WTC11 (cell line): ENCODE data around the gene MCF2L.

Experiments used
- CTCF ChIP-seq: fragments of 200-600 bp; IDR thresholded peaks from 2 replicates; pipeline ENCODE4 v1.8.0; 2022; ENCODE audit warnings: antibody characterized with exemption
- IRF2 ChIP-seq: sonication (generic); formaldehyde crosslinking; IDR thresholded peaks from 2 replicates; pipeline ENCODE4 v1.8.0; 2022; ENCODE audit warnings: low read depth, missing genetic modification reagents, borderline replicate concordance
- JUN ChIP-seq: sonication (generic); formaldehyde crosslinking; IDR thresholded peaks from 2 replicates; pipeline ENCODE4 v1.8.0; 2023; ENCODE audit warnings: mild to moderate bottlenecking, missing genetic modification reagents
- MLX ChIP-seq: sonication (generic); formaldehyde crosslinking; IDR thresholded peaks from 2 replicates; pipeline ENCODE4 v1.8.1; 2023; ENCODE audit warnings: mild to moderate bottlenecking, missing genetic modification reagents, moderate library complexity
- NR2C2 ChIP-seq: sonication (generic); formaldehyde crosslinking; IDR thresholded peaks from 2 replicates; pipeline ENCODE4 v1.8.0; 2022; ENCODE audit warnings: mild to moderate bottlenecking, missing genetic modification reagents
- PREB ChIP-seq: sonication (generic); formaldehyde crosslinking; IDR thresholded peaks from 2 replicates; pipeline ENCODE4 v1.8.1; 2022; ENCODE audit warnings: mild to moderate bottlenecking, missing genetic modification reagents, moderate library complexity, borderline replicate concordance
- TEAD4 ChIP-seq: sonication (generic); formaldehyde crosslinking; IDR thresholded peaks from 2 replicates; pipeline ENCODE4 v1.8.0; 2022; ENCODE audit warnings: mild to moderate bottlenecking, missing genetic modification reagents
- TP53 ChIP-seq: sonication (generic); formaldehyde crosslinking; IDR thresholded peaks from 2 replicates; pipeline ENCODE4 v1.8.1; 2023; ENCODE audit warnings: mild to moderate bottlenecking, missing genetic modification reagents
- ZNF232 ChIP-seq: sonication (generic); formaldehyde crosslinking; IDR thresholded peaks from 2 replicates; pipeline ENCODE4 v1.8.0; 2022; ENCODE audit warnings: mild to moderate bottlenecking, missing genetic modification reagents
- ZNF281 ChIP-seq: sonication (generic); formaldehyde crosslinking; IDR thresholded peaks from 2 replicates; pipeline ENCODE4 v1.8.0; 2023; ENCODE audit warnings: mild to moderate bottlenecking, missing genetic modification reagents
- TF ChIP-seq, protein P1 (sequence below): sonication (generic); formaldehyde crosslinking; IDR thresholded peaks from 2 replicates; pipeline ENCODE4 v1.8.0; 2022; ENCODE audit warnings: mild to moderate bottlenecking, missing genetic modification reagents

DNA sequence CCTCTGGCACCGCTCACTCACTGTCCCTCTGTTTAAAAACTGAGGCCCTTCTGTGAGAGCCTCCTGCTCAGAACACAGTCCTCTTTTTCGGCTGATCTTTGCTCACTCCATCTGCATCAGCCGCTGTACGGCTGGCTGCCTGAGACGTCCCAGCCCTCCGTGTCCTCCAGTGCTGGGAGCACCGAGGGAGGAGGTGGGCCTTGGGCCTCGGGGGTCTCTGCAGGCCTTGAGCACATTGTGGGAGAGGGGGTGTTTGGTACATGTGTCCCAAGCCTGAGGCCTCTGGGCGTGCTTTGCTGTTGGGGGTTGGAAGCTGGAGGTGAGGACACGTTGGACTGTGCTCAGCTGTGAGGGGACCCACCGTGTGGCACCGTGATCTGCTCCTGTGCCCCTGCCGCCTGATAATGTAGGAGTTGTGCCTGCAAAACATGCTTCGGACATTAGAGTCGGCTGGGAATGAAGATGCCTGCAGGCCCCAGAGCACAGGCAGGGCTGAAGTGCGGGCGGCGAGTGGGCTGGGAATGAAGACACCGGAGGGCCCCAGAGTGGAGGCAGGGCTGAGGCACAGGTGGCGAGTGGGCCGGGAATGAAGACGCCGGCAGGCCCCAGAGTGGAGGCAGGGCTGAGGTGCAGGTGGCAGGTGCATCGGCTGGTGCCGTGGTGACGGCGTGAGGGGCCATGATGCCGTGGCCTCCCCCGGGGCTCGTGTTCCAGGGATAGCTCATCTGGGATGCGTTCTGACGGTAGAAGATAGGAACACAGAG, 30.6 kb downstream of the MCF2L start:
- TF ChIP-seq, protein P1, sequence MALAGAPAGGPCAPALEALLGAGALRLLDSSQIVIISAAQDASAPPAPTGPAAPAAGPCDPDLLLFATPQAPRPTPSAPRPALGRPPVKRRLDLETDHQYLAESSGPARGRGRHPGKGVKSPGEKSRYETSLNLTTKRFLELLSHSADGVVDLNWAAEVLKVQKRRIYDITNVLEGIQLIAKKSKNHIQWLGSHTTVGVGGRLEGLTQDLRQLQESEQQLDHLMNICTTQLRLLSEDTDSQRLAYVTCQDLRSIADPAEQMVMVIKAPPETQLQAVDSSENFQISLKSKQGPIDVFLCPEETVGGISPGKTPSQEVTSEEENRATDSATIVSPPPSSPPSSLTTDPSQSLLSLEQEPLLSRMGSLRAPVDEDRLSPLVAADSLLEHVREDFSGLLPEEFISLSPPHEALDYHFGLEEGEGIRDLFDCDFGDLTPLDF (CRISPR knock-in tag), result no peak
- TF ChIP-seq MLX, result no peak
- TF ChIP-seq PREB, result no peak
- no peak for TF ChIP-seq CTCF
- TF ChIP-seq JUN (CRISPR knock-in tag), result no peak
- no peak for TF ChIP-seq TEAD4 (CRISPR knock-in tag)
- TF ChIP-seq ZNF281 (CRISPR knock-in tag), result no peak
- no peak for TF ChIP-seq IRF2 (CRISPR knock-in tag)
- no peak for TF ChIP-seq ZNF232 (CRISPR knock-in tag)
- TF ChIP-seq TP53 (CRISPR knock-in tag), result no peak
- no peak for TF ChIP-seq NR2C2 (CRISPR knock-in tag)
